K562 (cell line): Measurements from ENCODE around the gene CEACAM18. TPM values are rescaled to one million over a fixed set of nuclear protein-coding genes. Genes with fewer than 3 reads are reported as not detected.

Experiments used
- ADNP ChIP-seq: fragments of 200-800 bp; sonication (Bioruptor generic); IDR thresholded peaks from 2 replicates; pipeline ENCODE4 v1.6.1; 2016; ENCODE audit warnings: missing genetic modification characterization, missing compliant biosample characterization
- ARHGAP35 ChIP-seq: fragments of 450-650 bp; IDR thresholded peaks from 2 replicates; pipeline ENCODE4 v1.6.1; 2018; ENCODE audit not compliant: partially characterized antibody
- COPS2 ChIP-seq: fragments of 450-650 bp; conservative IDR thresholded peaks from 2 replicates; pipeline ENCODE4 v1.6.1; 2016; ENCODE audit warnings: mild to moderate bottlenecking, moderate library complexity
- DIDO1 ChIP-seq: fragments of 450-650 bp; IDR thresholded peaks from 2 replicates; pipeline ENCODE4 v1.6.1; 2016; ENCODE audit warnings: low read depth, missing biosample characterization, missing genetic modification characterization
- DPF2 ChIP-seq: fragments of 450-650 bp; IDR thresholded peaks from 2 replicates; pipeline ENCODE4 v1.6.1; 2016
- ELF4 ChIP-seq: fragments of 450-650 bp; formaldehyde crosslinking; IDR thresholded peaks from 2 replicates; pipeline ENCODE4 v1.4.0; 2022; ENCODE audit warnings: missing genetic modification characterization
- GATAD2A ChIP-seq: fragments of 450-650 bp; IDR thresholded peaks from 2 replicates; pipeline ENCODE4 v1.6.1; 2017
- HDAC2 ChIP-seq: fragments of 450-650 bp; IDR thresholded peaks from 2 replicates; pipeline ENCODE4 v1.6.1; 2016; ENCODE audit warnings: mild to moderate bottlenecking
- ILK ChIP-seq: fragments of 450-650 bp; IDR thresholded peaks from 2 replicates; pipeline ENCODE4 v1.6.1; 2016; ENCODE audit warnings: missing genetic modification characterization, low read depth, mild to moderate bottlenecking, missing compliant biosample characterization, moderate library complexity, borderline replicate concordance
- JUN ChIP-seq, 2 experiments: sonication (generic) in 1 of 2; formaldehyde crosslinking in 1 of 2; IDR thresholded peaks; 2 replicates each; pipeline versions ENCODE4 v1.6.1 to v1.8.0; 2012 to 2022; ENCODE audit warnings: borderline replicate concordance in 2 of 2, mild to moderate bottlenecking in 2 of 2, improper control_type of control experiment in 1 of 2, low read depth in 1 of 2, low read length in 1 of 2, missing genetic modification reagents in 1 of 2
- KDM4B ChIP-seq, 2 experiments: fragments of 450-650 bp in 1 of 2; sonication (generic) in 1 of 2; IDR thresholded peaks; 2 replicates each; pipeline ENCODE4 v1.6.1; 2016 to 2017; ENCODE audit warnings: borderline replicate concordance in 2 of 2, antibody characterized with exemption in 1 of 2, low read depth in 1 of 2, mild to moderate bottlenecking in 1 of 2
- NONO ChIP-seq, 2 experiments: fragments of 200-400 bp in 1 of 2; fragments of 450-650 bp in 1 of 2; formaldehyde crosslinking in 1 of 2; IDR thresholded peaks; 2 replicates each; pipeline ENCODE4 v1.6.1; 2017; ENCODE audit warnings: low read depth in 2 of 2, mild to moderate bottlenecking in 2 of 2, moderate library complexity in 2 of 2, low read length in 1 of 2
- RBM22 ChIP-seq: fragments of 200-400 bp; formaldehyde crosslinking; IDR thresholded peaks from 2 replicates; pipeline ENCODE4 v1.6.1; 2018; ENCODE audit warnings: low read length, low read depth; ENCODE audit not compliant: poor library complexity, severe bottlenecking
- U2AF2 ChIP-seq: fragments of 200-400 bp; formaldehyde crosslinking; optimal IDR thresholded peaks from 2 replicates; pipeline ENCODE3; 2017; ENCODE audit warnings: low read depth, mild to moderate bottlenecking, low read length
- ZNF174 ChIP-seq: fragments of 250-450 bp; sonication (Bioruptor Pico); IDR thresholded peaks from 2 replicates; pipeline ENCODE4 v1.4.0; 2020; ENCODE audit warnings: mild to moderate bottlenecking
- ZNF644 ChIP-seq: fragments of 200-800 bp; sonication (Bioruptor generic); IDR thresholded peaks from 2 replicates; pipeline ENCODE4 v1.6.1; 2016; ENCODE audit warnings: low read depth, missing genetic modification characterization, missing compliant biosample characterization
- ZNF77 ChIP-seq: fragments of 250-450 bp; sonication (Bioruptor Pico); IDR thresholded peaks from 2 replicates; pipeline ENCODE4 v1.5.0; 2020
- polyA plus RNA-seq, 8 experiments: library from polyadenylated mRNA; depleted of rRNA in 4 of 8; stranded (reverse) in 5 of 8; unstranded in 3 of 8; fragments of >200 nt; fragmentation: Nextera tagmentation in 2 of 8; fragmentation: Illumina TruSeq in 1 of 8; extraction: Ambion mirVana in 2 of 8; extraction: Trizol in 1 of 8; gene quantifications; 2 replicates each; pipeline versions ENCODE4 v1.2.1 to v1.2.3, GENCODE V29; 2011 to 2014; ENCODE audit warnings: inconsistent platforms in 1 of 8, missing spikeins in 1 of 8
- total RNA-seq, 7 experiments: library from RNA; depleted of rRNA in 6 of 7; stranded (reverse); fragments of >200 nt in 6 of 7; fragmentation: Illumina TruSeq in 2 of 7; extraction: Trizol in 2 of 7; gene quantifications; 2 replicates each; pipeline versions ENCODE4 v1.2.1 to v1.2.3, GENCODE V29; 2011 to 2021; ENCODE audit warnings: low replicate concordance in 1 of 7
- TF ChIP-seq, protein P1 (sequence below): fragments of 450-650 bp; formaldehyde crosslinking; IDR thresholded peaks from 2 replicates; pipeline ENCODE4 v1.4.0; 2020; ENCODE audit warnings: mild to moderate bottlenecking
- TF ChIP-seq, protein P2 (sequence below), 2 experiments: IDR thresholded peaks in 1 of 2; conservative IDR thresholded peaks in 1 of 2; 2 replicates each; pipeline ENCODE4 v1.6.1; 2016; ENCODE audit warnings: low read depth in 2 of 2, mild to moderate bottlenecking in 1 of 2, missing compliant biosample characterization in 1 of 2, missing genetic modification characterization in 1 of 2, moderate library complexity in 1 of 2
- TF ChIP-seq, protein P3 (sequence below): fragments of 250-450 bp; sonication (Bioruptor Pico); IDR thresholded peaks from 2 replicates; pipeline ENCODE4 v1.8.0; 2022; ENCODE audit warnings: moderate library complexity, mild to moderate bottlenecking, inconsistent platforms
- TF ChIP-seq, protein P4 (sequence below): sonication (generic); formaldehyde crosslinking; IDR thresholded peaks from 2 replicates; pipeline ENCODE4 v1.8.0; 2022; ENCODE audit warnings: missing genetic modification reagents, mild to moderate bottlenecking, borderline replicate concordance

CEACAM18 gene
- total and polyA plus RNA-seq, 9 of the 15 experiments (the other 6 are each of a cell fraction or from before 2014, with no cell fraction given), result 0.08 to 0.24 (median 0.15) TPM; not detected in 3

GRCh38 chr19:51473009-51473707 is 5.2 kb upstream of the CEACAM18 start (continued):
- TF ChIP-seq, protein P1, sequence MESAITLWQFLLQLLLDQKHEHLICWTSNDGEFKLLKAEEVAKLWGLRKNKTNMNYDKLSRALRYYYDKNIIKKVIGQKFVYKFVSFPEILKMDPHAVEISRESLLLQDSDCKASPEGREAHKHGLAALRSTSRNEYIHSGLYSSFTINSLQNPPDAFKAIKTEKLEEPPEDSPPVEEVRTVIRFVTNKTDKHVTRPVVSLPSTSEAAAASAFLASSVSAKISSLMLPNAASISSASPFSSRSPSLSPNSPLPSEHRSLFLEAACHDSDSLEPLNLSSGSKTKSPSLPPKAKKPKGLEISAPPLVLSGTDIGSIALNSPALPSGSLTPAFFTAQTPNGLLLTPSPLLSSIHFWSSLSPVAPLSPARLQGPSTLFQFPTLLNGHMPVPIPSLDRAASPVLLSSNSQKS (CRISPR knock-in tag), result no peak
- TF ChIP-seq COPS2 (no peak), DIDO1 (no peak), HDAC2 (0 out of 2 replicates have a peak, but pooled peaks have one; percentile 36), ELF4 (no peak), ILK (tag) (no peak), GATAD2A (0 out of 2 replicates have a peak, but pooled peaks have one; percentile 46), DPF2 (0 out of 2 replicates have a peak, but pooled peaks have one; percentile 14), JUN (IDR thresholded peaks at IDR 0.05; ENCODE audit: borderline replicate concordance, low read depth, low read length) (0 out of 2 replicates have a peak, but pooled peaks have one; percentile 18), JUN (CRISPR knock-in tag; IDR thresholded peaks at IDR 0.05; ENCODE audit: borderline replicate concordance) (no peak), ZNF644 (no peak), ZNF77 (CRISPR knock-in tag) (no peak), KDM4B (IDR thresholded peaks at IDR 0.05; ENCODE audit: borderline replicate concordance in 2 of 2, low read depth in 1 of 2) (no peak), NONO (IDR thresholded peaks at IDR 0.05; ENCODE audit: low read depth in 2 of 2, low read length in 1 of 2) (peak in 1 of 2 experiments; percentile 54; a peak in 1 of 4 replicates), U2AF2 (no peak), ARHGAP35 (no peak), RBM22 (no peak), ADNP (tag) (0 out of 2 replicates have a peak, but pooled peaks have one; percentile 22), ZNF174 (CRISPR knock-in tag) (no peak)
- TF ChIP-seq, protein P2, sequence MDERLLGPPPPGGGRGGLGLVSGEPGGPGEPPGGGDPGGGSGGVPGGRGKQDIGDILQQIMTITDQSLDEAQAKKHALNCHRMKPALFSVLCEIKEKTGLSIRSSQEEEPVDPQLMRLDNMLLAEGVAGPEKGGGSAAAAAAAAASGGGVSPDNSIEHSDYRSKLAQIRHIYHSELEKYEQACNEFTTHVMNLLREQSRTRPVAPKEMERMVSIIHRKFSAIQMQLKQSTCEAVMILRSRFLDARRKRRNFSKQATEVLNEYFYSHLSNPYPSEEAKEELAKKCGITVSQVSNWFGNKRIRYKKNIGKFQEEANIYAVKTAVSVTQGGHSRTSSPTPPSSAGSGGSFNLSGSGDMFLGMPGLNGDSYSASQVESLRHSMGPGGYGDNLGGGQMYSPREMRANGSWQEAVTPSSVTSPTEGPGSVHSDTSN (CRISPR knock-in tag; IDR thresholded peaks at IDR 0.05; ENCODE audit: low read depth), result no peak
- TF ChIP-seq, protein P2 (tag; conservative IDR thresholded peaks at IDR 0.05; ENCODE audit: low read depth), result 0 out of 2 replicates have a peak, but pooled peaks have one; percentile 14
- TF ChIP-seq, protein P3, sequence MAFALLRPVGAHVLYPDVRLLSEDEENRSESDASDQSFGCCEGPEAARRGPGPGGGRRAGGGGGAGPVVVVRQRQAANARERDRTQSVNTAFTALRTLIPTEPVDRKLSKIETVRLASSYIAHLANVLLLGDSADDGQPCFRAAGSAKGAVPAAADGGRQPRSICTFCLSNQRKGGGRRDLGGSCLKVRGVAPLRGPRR (CRISPR knock-in tag), result 0 out of 2 replicates have a peak, but pooled peaks have one; percentile 54
- TF ChIP-seq, protein P4, sequence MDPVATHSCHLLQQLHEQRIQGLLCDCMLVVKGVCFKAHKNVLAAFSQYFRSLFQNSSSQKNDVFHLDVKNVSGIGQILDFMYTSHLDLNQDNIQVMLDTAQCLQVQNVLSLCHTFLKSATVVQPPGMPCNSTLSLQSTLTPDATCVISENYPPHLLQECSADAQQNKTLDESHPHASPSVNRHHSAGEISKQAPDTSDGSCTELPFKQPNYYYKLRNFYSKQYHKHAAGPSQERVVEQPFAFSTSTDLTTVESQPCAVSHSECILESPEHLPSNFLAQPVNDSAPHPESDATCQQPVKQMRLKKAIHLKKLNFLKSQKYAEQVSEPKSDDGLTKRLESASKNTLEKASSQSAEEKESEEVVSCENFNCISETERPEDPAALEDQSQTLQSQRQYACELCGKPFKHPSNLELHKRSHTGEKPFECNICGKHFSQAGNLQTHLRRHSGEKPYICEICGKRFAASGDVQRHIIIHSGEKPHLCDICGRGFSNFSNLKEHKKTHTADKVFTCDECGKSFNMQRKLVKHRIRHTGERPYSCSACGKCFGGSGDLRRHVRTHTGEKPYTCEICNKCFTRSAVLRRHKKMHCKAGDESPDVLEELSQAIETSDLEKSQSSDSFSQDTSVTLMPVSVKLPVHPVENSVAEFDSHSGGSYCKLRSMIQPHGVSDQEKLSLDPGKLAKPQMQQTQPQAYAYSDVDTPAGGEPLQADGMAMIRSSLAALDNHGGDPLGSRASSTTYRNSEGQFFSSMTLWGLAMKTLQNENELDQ, result no peak
